SK-N-SH (cell line): ENCODE measurements around the gene TGFBI. TPM values are rescaled to one million over a fixed set of nuclear protein-coding genes. Genes with fewer than 3 reads are reported as not detected.

Experiments
- CTCF ChIA-PET: fragments of 300-600, 350-600 bp; formaldehyde crosslinking; extraction: SDS; loops from one replicate; lab custom pipeline; 2021; lab: Yijun Ruan, JAX
- POLR2A ChIA-PET: fragments of 350-600 bp; sonication (Branson Sonifier 250); formaldehyde crosslinking; extraction: SDS; loops from one replicate; lab custom pipeline; 2020; ENCODE audit warnings: antibody characterized with exemption, inconsistent platforms; lab: Yijun Ruan, JAX
- DNase-seq: peaks from one replicate; pipeline ENCODE4 v3.0.0; 2012
- H2AFZ ChIP-seq: fragments of 200-600 bp; sonication (generic); 2 replicates; pipeline ENCODE4 v1.8.1; 2016; ENCODE audit warnings: antibody characterized with exemption, mild to moderate bottlenecking, low read depth
- H3F3A ChIP-seq: fragments of 200-600 bp; sonication (generic); replicated peaks from 2 replicates; pipeline ENCODE3; 2016; ENCODE audit warnings: antibody characterized with exemption, mild to moderate bottlenecking; ENCODE audit not compliant: insufficient read depth
- H3K27ac ChIP-seq, 2 experiments: fragments of 200-500 bp in 1 of 2; fragments of 200-600 bp in 1 of 2; sonication (Bioruptor generic) in 1 of 2; sonication (generic), shearing (Covaris generic) in 1 of 2; 2 replicates each; pipeline versions ENCODE4 v1.5.1 to v1.6.1; 2014 to 2016; ENCODE audit warnings: low read depth in 2 of 2, inconsistent platforms in 1 of 2, low read length in 1 of 2, mild to moderate bottlenecking in 1 of 2, mixed read lengths in 1 of 2
- H3K27me3 ChIP-seq: fragments of 200-600 bp; sonication (generic), shearing (Covaris generic); 2 replicates; pipeline ENCODE4 v1.6.1; 2016; ENCODE audit warnings: mixed run types; ENCODE audit not compliant: insufficient read depth
- H3K36me3 ChIP-seq, 2 experiments: fragments of 200-500 bp in 1 of 2; fragments of 200-600 bp in 1 of 2; sonication (Bioruptor generic) in 1 of 2; sonication (generic) in 1 of 2; replicated peaks in 1 of 2; 2 replicates each; pipeline versions ENCODE3 to v1.5.1; 2014 to 2016; ENCODE audit warnings: low read length in 1 of 2, mild to moderate bottlenecking in 1 of 2; ENCODE audit not compliant: insufficient read depth in 2 of 2, control insufficient read depth in 1 of 2
- H3K4me1 ChIP-seq, 2 experiments: fragments of 200-500 bp in 1 of 2; fragments of 200-600 bp in 1 of 2; sonication (Bioruptor generic) in 1 of 2; sonication (generic), shearing (Covaris generic) in 1 of 2; 2 replicates each; pipeline versions ENCODE4 v1.5.1 to v1.6.1; 2014 to 2016; ENCODE audit warnings: low read depth in 1 of 2, low read length in 1 of 2, mixed run types in 1 of 2; ENCODE audit not compliant: insufficient read depth in 2 of 2, control insufficient read depth in 1 of 2
- H3K4me2 ChIP-seq: fragments of 200-600 bp; sonication (generic), shearing (Covaris generic); 2 replicates; pipeline ENCODE4 v1.6.1; 2017; ENCODE audit warnings: mixed run types
- H3K4me3 ChIP-seq, 2 experiments: fragments of 200-500 bp in 1 of 2; fragments of 200-600 bp in 1 of 2; sonication (Bioruptor generic) in 1 of 2; sonication (generic), shearing (Covaris generic) in 1 of 2; 2 replicates each; pipeline versions ENCODE4 v1.5.1 to v1.8.1; 2014 to 2016; ENCODE audit warnings: low read depth in 2 of 2, inconsistent platforms in 1 of 2, low read length in 1 of 2, mild to moderate bottlenecking in 1 of 2, mixed read lengths in 1 of 2, moderate library complexity in 1 of 2
- H3K79me2 ChIP-seq: fragments of 200-600 bp; sonication (generic); 2 replicates; pipeline ENCODE4 v1.8.1; 2017; ENCODE audit warnings: mild to moderate bottlenecking; ENCODE audit not compliant: insufficient read depth
- H3K9ac ChIP-seq: fragments of 200-600 bp; sonication (generic); 2 replicates; pipeline ENCODE4 v1.6.1; 2017; ENCODE audit warnings: mixed run types
- H3K9me2 ChIP-seq: fragments of 200-600 bp; sonication (generic); 2 replicates; pipeline ENCODE4 v1.6.1; 2017; ENCODE audit warnings: mixed run types
- H3K9me3 ChIP-seq: fragments of 200-600 bp; sonication (generic); 2 replicates; pipeline ENCODE4 v1.6.1; 2017; ENCODE audit warnings: mixed run types, mild to moderate bottlenecking, moderate library complexity
- H4K20me1 ChIP-seq: fragments of 200-600 bp; sonication (generic); 2 replicates; pipeline ENCODE4 v1.6.1; 2017; ENCODE audit warnings: mild to moderate bottlenecking, mixed run types; ENCODE audit not compliant: insufficient read depth
- CHD2 ChIP-seq: fragments of 150-350 bp; IDR thresholded peaks from 2 replicates; pipeline ENCODE4 v1.6.1; 2018; ENCODE audit warnings: low read length; ENCODE audit not compliant: partially characterized antibody
- CTCF ChIP-seq: fragments of 200-600 bp; sonication (generic); IDR thresholded peaks from 2 replicates; pipeline ENCODE4 v1.6.1; 2017; ENCODE audit warnings: antibody characterized with exemption, mild to moderate bottlenecking, moderate library complexity
- FOXM1 ChIP-seq: IDR thresholded peaks from 2 replicates; pipeline ENCODE4 v1.4.0; 2012; ENCODE audit warnings: low read depth, mild to moderate bottlenecking
- GABPA ChIP-seq: IDR thresholded peaks from 2 replicates; pipeline ENCODE4 v1.4.0; 2012; ENCODE audit warnings: low read depth, mild to moderate bottlenecking
- MXI1 ChIP-seq: IDR thresholded peaks from 2 replicates; pipeline ENCODE4 v1.6.1; 2012; ENCODE audit warnings: mild to moderate bottlenecking, low read depth, low read length, improper control_type of control experiment
- NRF1 ChIP-seq: IDR thresholded peaks from 2 replicates; pipeline ENCODE4 v1.6.1; 2012; ENCODE audit warnings: low read depth, mild to moderate bottlenecking, low read length
- PBX3 ChIP-seq: IDR thresholded peaks from 2 replicates; pipeline ENCODE4; 2012
- RAD21 ChIP-seq: IDR thresholded peaks from 2 replicates; pipeline ENCODE4 v1.6.1; 2012; ENCODE audit warnings: mild to moderate bottlenecking, low read length
- RCOR1 ChIP-seq: fragments of 150-350 bp; IDR thresholded peaks from 2 replicates; pipeline ENCODE4 v1.6.1; 2017; ENCODE audit warnings: antibody characterized with exemption, low read length
- RXRA ChIP-seq: IDR thresholded peaks from 2 replicates; pipeline ENCODE4 v1.4.0; 2012; ENCODE audit warnings: low read depth, mild to moderate bottlenecking, borderline replicate concordance
- TCF12 ChIP-seq: IDR thresholded peaks from 2 replicates; pipeline ENCODE4 v1.4.0; 2012
- TEAD4 ChIP-seq: IDR thresholded peaks from 2 replicates; pipeline ENCODE4 v1.4.0; 2012; ENCODE audit warnings: mild to moderate bottlenecking, borderline replicate concordance; ENCODE audit not compliant: insufficient read depth
- WGBS: methylation state at CpG from one replicate; pipeline ENCODE4 v1.1.6; 2017; ENCODE audit warnings: low lambda C conversion rate; 5-methylcytosine and 5-hydroxymethylcytosine counted together
- polyA plus RNA-seq, 3 experiments: library from polyadenylated mRNA; depleted of rRNA; stranded (reverse); fragments of >200 nt; gene quantifications; 2 replicates each; pipeline ENCODE4 v1.2.3, GENCODE V29; 2012
- TF ChIP-seq, protein P1 (sequence below): fragments of 150-350 bp; IDR thresholded peaks from 2 replicates; pipeline ENCODE4 v1.6.1; 2017; ENCODE audit warnings: antibody characterized with exemption, low read length, low read depth, borderline replicate concordance

The TGFBI gene
- polyA plus RNA-seq, 1 of the 3 experiments (the other 2 are of a cell fraction): 2,678 TPM

DNA sequence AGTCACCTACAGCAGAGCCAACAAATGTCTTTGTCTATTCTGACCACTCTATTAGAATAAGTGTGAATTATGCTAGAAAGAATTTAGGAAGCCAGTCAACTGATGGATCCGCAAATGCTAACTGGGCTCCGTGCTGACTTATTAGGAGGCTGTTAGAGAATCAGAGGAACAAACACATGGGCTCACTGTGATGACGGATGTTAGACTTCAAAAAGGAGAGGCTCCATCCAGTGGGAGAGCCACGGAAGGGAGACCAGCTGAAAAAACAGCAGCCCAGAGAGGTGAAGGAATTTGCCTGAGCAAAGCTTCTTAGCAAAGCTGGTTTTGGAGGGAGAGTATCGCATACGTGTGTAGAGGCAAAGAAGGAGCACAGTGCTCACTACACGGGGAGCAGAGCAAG is 5.8 kb upstream of the TGFBI start:
- H3K4me3 ChIP-seq: no peak overlapping the region
- H3K9me3 ChIP-seq: no peaks in the 10 kb centered on the region
- CTCF ChIA-PET: interaction anchor here (1.3 kb wide), 1 partner anchor 35 kb away, joined by 5 read pairs; no protein-coding TSS in a partner anchor
- H3F3A ChIP-seq: peaks cover 36% of the 10 kb centered on the region
- no peaks in the 10 kb centered on the region for H3K36me3 ChIP-seq
- peaks cover 24 to 25% of the 10 kb centered on the region in 2 experiments for H3K4me1 ChIP-seq
- no peak for DNase-seq
- H3K79me2 ChIP-seq: peaks cover 1% of the 10 kb centered on the region; the same call in 1 of the 2 replicates
- TF ChIP-seq, protein P1, sequence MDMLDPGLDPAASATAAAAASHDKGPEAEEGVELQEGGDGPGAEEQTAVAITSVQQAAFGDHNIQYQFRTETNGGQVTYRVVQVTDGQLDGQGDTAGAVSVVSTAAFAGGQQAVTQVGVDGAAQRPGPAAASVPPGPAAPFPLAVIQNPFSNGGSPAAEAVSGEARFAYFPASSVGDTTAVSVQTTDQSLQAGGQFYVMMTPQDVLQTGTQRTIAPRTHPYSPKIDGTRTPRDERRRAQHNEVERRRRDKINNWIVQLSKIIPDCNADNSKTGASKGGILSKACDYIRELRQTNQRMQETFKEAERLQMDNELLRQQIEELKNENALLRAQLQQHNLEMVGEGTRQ: no peak
- TF ChIP-seq RCOR1: no peak
- no peak for TF ChIP-seq RAD21
- no peak for TF ChIP-seq TCF12
- no peak for TF ChIP-seq NRF1
- no peak for TF ChIP-seq PBX3
- no peak for TF ChIP-seq CTCF
- no peak for TF ChIP-seq GABPA
- no peak for TF ChIP-seq TEAD4
- no peak for TF ChIP-seq FOXM1
- TF ChIP-seq RXRA: no peak
- TF ChIP-seq, all 33 proteins: peak for 0
- Histone ChIP-seq H3K27ac (no peak overlapping the region; a peak in 1 of 4 replicates), H3K4me2 (no peak overlapping the region), H3K9ac (no peak overlapping the region), H3K27me3 (no peaks in the 10 kb centered on the region), H2AFZ (no peak overlapping the region), H3K9me2 (no peaks in the 10 kb centered on the region), H4K20me1 (no peaks in the 10 kb centered on the region)
- POLR2A ChIA-PET: no interaction called here
- WGBS: 96% methylated on average over 7 of the region's 7 CpGs

GRCh38 chr5:136023958-136024541 is 4.7 kb upstream of the TGFBI start:
- Histone ChIP-seq H4K20me1 (no peaks in the 10 kb centered on the region), H3K4me1 (peaks cover 14 to 17% of the 10 kb centered on the region in 2 experiments), H3K27me3 (no peaks in the 10 kb centered on the region), H3K79me2 (peaks cover 10% of the 10 kb centered on the region), H3K4me2 (no peak overlapping the region), H3K27ac (no peak overlapping the region), H3K9me2 (no peaks in the 10 kb centered on the region), H2AFZ (no peak overlapping the region), H3K36me3 (no peaks in the 10 kb centered on the region), H3K9me3 (no peaks in the 10 kb centered on the region), H3F3A (peaks cover 27% of the 10 kb centered on the region), H3K4me3 (no peak overlapping the region), H3K9ac (no peak overlapping the region)
- CTCF ChIA-PET: no interaction called here
- TF ChIP-seq MXI1 (no peak), CHD2 (no peak)
- POLR2A ChIA-PET: no interaction called here
- 96% methylated on average over 9 of the region's 9 CpGs for WGBS
- no peak for DNase-seq
